GM12801 (cell line): ENCODE measurements around the gene FOXK2.

ENCODE experiments used
- TF ChIP-seq, protein P1 (sequence below): IDR thresholded peaks from one replicate; pipeline ENCODE4 v1.5.1; 2011; ENCODE audit warnings: control low read depth; ENCODE audit not compliant: insufficient read length; ENCODE audit errors: extremely low read depth

Gene FOXK2

DNA sequence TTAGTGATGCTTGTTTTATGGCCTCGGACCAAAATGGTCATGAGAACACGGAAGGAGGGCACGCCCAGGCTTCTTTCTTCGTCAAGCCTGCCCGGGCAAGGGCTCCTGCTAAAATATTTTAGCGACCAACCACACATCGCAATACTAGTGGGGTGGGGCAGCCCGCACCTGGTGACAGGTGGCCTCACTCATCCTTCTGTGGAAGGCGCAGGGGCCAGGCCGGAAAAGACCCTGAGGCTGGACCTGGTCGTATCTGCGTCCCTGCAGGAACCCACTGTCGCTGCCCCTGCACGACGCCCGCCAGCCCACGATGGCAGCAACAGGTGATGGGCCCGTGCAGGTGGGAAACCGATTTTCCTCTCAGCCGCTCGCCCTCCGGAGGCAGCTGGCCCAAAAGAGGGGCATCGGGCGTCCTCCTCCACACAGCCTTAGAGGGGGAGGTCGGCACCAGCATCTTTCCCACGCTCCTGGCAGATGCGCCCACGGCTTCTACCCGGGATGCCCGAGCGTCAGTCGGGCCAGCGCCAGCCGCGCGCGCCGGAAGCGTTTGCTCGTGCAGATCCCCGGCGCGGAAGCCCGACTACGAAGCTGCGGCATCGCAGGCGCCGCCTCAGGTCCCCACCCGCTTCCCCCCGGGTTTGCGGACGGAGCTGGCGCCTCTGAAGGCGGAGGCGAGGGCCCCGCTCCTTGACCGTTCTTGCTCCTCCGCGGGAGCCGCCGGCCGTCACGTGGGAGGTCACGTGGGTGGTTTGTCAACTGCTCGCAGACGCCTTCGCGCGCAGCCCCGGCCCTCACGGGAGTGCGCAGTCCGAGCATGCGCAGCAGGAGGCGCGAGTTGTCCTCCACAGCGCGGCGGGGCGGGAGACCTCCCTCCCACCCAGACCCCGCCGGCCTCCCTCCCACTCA lies 22.8 kb upstream of the FOXK2 start:
- TF ChIP-seq, protein P1, sequence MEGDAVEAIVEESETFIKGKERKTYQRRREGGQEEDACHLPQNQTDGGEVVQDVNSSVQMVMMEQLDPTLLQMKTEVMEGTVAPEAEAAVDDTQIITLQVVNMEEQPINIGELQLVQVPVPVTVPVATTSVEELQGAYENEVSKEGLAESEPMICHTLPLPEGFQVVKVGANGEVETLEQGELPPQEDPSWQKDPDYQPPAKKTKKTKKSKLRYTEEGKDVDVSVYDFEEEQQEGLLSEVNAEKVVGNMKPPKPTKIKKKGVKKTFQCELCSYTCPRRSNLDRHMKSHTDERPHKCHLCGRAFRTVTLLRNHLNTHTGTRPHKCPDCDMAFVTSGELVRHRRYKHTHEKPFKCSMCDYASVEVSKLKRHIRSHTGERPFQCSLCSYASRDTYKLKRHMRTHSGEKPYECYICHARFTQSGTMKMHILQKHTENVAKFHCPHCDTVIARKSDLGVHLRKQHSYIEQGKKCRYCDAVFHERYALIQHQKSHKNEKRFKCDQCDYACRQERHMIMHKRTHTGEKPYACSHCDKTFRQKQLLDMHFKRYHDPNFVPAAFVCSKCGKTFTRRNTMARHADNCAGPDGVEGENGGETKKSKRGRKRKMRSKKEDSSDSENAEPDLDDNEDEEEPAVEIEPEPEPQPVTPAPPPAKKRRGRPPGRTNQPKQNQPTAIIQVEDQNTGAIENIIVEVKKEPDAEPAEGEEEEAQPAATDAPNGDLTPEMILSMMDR = no peak

DNA sequence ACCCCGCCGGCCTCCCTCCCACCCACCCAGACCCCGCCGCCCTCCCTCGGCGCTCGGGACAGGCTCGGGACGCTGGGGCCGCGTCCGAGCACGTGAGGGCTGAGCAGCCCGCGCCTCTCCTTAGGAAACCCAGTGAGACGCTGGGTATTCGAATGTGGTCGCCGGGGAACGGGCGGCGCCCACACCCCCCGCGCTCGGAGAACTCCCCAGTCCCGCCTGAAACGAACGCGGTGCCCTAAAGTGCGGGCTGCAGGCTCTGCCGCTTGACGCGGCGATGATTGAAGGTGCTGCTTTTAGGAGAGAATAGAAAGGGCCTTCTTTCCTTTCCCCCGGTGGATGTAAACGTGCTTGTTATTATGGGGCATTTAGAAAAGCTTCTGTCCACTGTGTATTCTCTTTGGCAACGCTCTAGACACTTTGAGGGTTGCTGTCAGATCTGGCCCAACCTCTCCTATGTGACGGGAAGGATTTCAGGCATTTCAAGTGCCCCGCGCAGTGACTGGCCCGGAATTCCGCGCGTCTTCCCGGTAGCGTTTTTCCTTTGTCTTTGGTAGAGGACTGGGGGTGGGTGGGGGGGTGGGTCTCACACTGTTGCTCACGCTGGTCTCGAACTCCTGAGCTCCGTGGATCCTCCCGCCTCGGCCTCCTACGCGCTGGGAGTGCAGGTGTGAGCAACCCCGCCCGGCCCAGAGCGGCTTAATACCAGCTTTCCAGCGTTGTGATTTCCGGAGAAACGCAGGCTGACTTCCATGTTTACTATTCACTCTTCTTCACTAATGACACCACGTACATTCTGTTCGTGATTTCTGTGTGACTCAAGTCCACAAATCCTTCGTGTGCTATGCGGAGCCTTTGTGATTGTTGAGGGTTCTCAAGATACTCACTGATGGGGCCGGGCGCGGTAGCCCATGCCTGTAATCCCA lies 21.8 kb upstream of the FOXK2 start:
- TF ChIP-seq, protein P1 = no peak

DNA sequence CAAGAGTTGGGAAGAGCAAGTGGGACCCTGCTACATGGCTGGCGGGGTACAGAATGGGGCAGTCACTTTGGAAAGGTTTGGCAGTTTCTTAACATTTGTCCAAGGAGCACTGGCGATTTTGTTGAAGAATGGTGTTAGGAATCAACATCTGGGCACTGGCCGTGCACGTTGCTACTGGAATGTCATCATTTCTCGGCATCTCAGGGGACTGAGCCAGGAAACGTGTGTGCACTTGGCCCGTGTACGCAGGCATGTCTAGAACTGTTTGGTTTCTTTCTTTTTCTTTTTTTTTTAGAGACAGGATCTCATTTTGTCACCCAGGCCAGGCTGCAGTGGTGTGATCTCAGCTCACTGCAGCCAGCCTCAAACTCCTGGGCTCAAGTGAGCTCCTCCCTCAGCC lies 17.3 kb upstream of the FOXK2 start:
- TF ChIP-seq, protein P1 = no peak

DNA sequence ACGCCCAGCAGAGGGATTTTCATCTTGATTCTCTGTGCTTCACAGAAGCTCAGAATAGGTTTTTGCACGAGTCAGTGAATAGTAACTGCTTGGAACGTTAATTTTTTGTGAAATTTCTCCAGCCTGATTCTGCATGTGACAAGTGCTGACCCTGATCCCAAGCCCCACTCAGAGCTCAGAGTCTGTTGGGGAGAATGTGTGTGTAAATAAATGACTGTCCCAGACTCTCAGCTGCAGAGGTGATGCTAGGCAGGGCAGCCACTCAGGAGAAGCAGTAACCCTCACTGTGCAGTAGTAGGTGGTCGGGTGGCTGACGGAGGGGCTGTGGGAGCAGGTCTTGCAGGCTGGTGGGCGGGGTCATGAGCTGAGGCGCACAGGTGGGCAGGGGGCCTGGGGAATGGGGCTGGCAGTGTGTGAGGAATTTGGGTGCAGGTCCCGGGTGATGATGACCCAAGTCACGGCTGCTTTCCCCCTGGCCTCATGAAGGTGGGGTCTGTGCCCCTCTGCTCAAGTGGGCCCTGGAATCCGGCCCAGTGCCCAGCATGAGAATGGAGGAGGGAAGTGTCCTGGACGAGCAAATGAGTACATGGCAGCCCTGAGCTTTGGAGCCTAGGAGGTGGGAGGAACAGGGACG lies 16.3 kb upstream of the FOXK2 start:
- TF ChIP-seq, protein P1 = no peak

DNA sequence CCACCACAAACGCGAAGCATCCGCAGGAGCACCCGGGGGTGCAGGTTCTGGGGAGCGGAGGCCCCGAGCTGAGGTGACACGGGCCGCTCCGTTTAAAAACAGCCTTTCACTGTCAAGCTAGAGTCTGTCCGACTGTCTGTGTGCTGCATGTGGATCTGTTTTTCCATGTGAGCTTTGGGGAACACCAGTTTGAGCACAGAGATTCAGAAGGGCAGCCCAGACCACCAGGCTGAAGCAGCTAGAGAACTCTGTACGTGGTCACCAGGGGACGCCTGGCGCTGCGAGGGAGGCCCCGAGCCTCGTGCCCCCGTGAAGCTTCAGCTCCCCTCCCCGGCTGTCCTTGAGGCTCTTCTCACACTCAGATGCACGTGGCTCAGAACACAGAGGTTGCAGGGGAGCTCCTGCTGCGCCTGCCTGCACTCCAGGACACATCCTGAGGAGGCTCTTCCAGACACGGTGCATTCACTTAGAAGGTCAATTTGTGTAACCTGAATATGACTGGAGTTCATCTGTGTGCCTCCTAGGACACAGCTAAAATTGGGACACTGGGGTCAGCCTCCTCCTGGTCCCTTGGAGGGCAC lies 15.7 kb upstream of the FOXK2 start:
- TF ChIP-seq, protein P1 = no peak

DNA sequence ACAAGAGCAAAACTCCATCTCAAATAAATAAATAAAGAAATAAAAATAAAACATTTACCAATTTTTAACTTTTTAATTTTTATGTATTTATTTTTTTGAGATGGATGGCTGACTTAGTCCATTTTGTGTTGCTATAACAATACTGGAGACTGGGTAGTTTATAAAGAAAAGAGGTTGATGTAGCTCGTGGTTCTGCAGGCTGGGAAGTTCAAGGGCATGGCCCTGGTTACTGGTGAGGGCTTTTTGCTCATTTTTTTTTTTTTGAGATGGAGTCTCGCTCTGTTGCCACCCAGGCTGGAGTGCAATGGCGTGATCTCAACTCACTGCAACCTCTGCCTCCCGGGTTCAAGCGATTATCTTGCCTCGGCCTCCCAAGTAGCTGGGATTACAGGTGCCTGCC lies 14.2 kb upstream of the FOXK2 start:
- TF ChIP-seq, protein P1 = no peak
